Measurements from ENCODE around the gene LRRC59.
"Not testable (repeated sequence)": the region's sequence is repeated elsewhere in the genome, so short reads cannot be mapped to it uniquely, and the experiment has no call there.

GRCh38 chr17:50399591-50399990 lies 2.3 kb upstream of the LRRC59 start:
- not testable (repeated sequence) for TF ChIP-seq CTCF (conservative IDR thresholded peaks at IDR 0.05; ENCODE audit: low read depth in 2 of 2); EZH2 (IDR thresholded peaks at IDR 0.05; ENCODE audit: low read depth, unreplicated experiment); REST (IDR thresholded peaks at IDR 0.05; ENCODE audit: unreplicated experiment); JUNB (IDR thresholded peaks at IDR 0.05; ENCODE audit: unreplicated experiment); ETS1 (IDR thresholded peaks at IDR 0.05); POLR2AphosphoS5 (IDR thresholded peaks at IDR 0.05; ENCODE audit: low read depth); CREB1 (CRISPR knock-in tag; IDR thresholded peaks at IDR 0.05; ENCODE audit: low read depth); EZH2phosphoT487 (IDR thresholded peaks at IDR 0.05; ENCODE audit: unreplicated experiment); NANOG (IDR thresholded peaks at IDR 0.05; ENCODE audit: borderline replicate concordance); ZNF462 (CRISPR knock-in tag; IDR thresholded peaks at IDR 0.05)
